GM23338 (cell line): ENCODE measurements around the gene ERGIC3.

Source experiments
- CREB1 ChIP-seq: fragments of 250-450 bp; sonication (Bioruptor Pico); IDR thresholded peaks from 2 replicates; pipeline ENCODE4 v1.5.0; 2020; ENCODE audit warnings: low read depth, mild to moderate bottlenecking, moderate library complexity
- CTCF ChIP-seq, 2 experiments: fragments of 200-600 bp in 1 of 2; sonication (generic) in 1 of 2; conservative IDR thresholded peaks; 2 replicates each; pipeline versions ENCODE4 v1.5.1 to v1.6.1; 2016 to 2017; ENCODE audit warnings: antibody characterized with exemption in 2 of 2, low read depth in 2 of 2, mild to moderate bottlenecking in 2 of 2, moderate library complexity in 1 of 2
- ETS1 ChIP-seq: IDR thresholded peaks from 2 replicates; pipeline ENCODE4 v1.6.1; 2016; ENCODE audit warnings: antibody characterized with exemption
- EZH2 ChIP-seq: fragments of 200-600 bp; sonication (generic); IDR thresholded peaks from one replicate; pipeline ENCODE4 v1.8.0; 2017; ENCODE audit warnings: antibody characterized with exemption, mild to moderate bottlenecking, low read depth; ENCODE audit not compliant: unreplicated experiment
- EZH2phosphoT487 ChIP-seq: fragments of 200-600 bp; sonication (generic); IDR thresholded peaks from one replicate; pipeline ENCODE4 v1.8.1; 2018; ENCODE audit warnings: antibody characterized with exemption; ENCODE audit not compliant: unreplicated experiment
- POLR2AphosphoS5 ChIP-seq: IDR thresholded peaks from 2 replicates; pipeline ENCODE4 v1.6.1; 2016; ENCODE audit warnings: antibody characterized with exemption, low read depth
- REST ChIP-seq: IDR thresholded peaks from one replicate; pipeline ENCODE4 v1.6.1; 2018; ENCODE audit warnings: antibody characterized with exemption; ENCODE audit not compliant: unreplicated experiment

GRCh38 chr20:35515341-35515740 lies 26.5 kb upstream of the ERGIC3 start:
- no peak for TF ChIP-seq EZH2
- no peak for TF ChIP-seq POLR2AphosphoS5
- TF ChIP-seq CTCF (conservative IDR thresholded peaks at IDR 0.05; ENCODE audit: low read depth in 2 of 2): no peak
- no peak for TF ChIP-seq EZH2phosphoT487
- TF ChIP-seq REST: no peak
- TF ChIP-seq CREB1 (CRISPR knock-in tag): no peak
- TF ChIP-seq ETS1: no peak
